Measurements from ENCODE around the gene PPP1R12C. TPM values are rescaled to one million over a fixed set of nuclear protein-coding genes. Genes with fewer than 3 reads are reported as not detected.

Gene PPP1R12C
- polyA plus RNA-seq, 3 donors, result 2.1 to 206 (median 2.6) TPM

DNA sequence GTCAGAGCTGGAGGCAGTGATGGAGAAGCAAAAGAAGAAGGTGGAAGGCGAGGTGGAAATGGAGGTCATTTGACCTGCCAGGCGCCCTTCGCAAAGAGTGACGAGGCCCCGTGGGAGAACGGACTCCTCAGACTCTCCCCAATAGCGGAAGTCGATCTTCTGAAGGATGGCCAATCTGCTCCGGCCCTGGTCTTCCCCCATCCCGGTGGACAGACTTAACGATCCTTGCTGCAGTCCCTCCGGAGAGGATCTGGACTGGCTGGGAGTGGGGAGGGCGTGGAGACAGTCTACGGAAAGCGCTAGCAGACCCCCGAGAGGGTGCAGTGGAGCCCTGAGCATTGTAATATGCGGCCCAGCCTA, 29.9 kb downstream of the PPP1R12C start:
- H3K4me1 ChIP-seq (ENCODE audit: control insufficient read depth in 1 of 2, insufficient read depth in 2 of 2, low read length in 2 of 2), result peaks cover 21 to 22% of the 10 kb centered on the region in 2 donors
- H3K4me3 ChIP-seq (replicated peaks in 1 of 3; ENCODE audit: low read depth in 2 of 3, low read length in 3 of 3), result peak overlapping the region in 1 of 3 experiments; percentile 61
- peaks cover 67% of the 10 kb centered on the region for H4K20me1 ChIP-seq (ENCODE audit: insufficient read depth, low read length)
- no peak overlapping the region for H3K9ac ChIP-seq (ENCODE audit: insufficient read depth, low read length, poor library complexity, severe bottlenecking)
- TF ChIP-seq, protein P1, sequence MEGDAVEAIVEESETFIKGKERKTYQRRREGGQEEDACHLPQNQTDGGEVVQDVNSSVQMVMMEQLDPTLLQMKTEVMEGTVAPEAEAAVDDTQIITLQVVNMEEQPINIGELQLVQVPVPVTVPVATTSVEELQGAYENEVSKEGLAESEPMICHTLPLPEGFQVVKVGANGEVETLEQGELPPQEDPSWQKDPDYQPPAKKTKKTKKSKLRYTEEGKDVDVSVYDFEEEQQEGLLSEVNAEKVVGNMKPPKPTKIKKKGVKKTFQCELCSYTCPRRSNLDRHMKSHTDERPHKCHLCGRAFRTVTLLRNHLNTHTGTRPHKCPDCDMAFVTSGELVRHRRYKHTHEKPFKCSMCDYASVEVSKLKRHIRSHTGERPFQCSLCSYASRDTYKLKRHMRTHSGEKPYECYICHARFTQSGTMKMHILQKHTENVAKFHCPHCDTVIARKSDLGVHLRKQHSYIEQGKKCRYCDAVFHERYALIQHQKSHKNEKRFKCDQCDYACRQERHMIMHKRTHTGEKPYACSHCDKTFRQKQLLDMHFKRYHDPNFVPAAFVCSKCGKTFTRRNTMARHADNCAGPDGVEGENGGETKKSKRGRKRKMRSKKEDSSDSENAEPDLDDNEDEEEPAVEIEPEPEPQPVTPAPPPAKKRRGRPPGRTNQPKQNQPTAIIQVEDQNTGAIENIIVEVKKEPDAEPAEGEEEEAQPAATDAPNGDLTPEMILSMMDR (IDR thresholded peaks at IDR 0.05), result no peak
- peaks cover 26 to 60% of the 10 kb centered on the region in 2 donors for H3K27me3 ChIP-seq (ENCODE audit: control insufficient read depth in 2 of 2, insufficient read depth in 2 of 2, low read length in 2 of 2)
- peaks cover 1 to 13% of the 10 kb centered on the region in 2 donors for H3K9me3 ChIP-seq (replicated peaks in 1 of 2; ENCODE audit: control insufficient read depth in 1 of 2, insufficient read depth in 1 of 2, low read length in 2 of 2)
- Mint-ChIP-seq H3K4me3 (peak overlapping the region; percentile 70 to 91), H3K9me3 (peaks cover under 1 to 23% (median 16%) of the 10 kb centered on the region in 7 donors), H3K27me3 (ENCODE audit: low read depth in 3 of 3) (peaks cover 56 to 67% (median 64%) of the 10 kb centered on the region in 3 donors), H3K4me1 (peaks cover 30% of the 10 kb centered on the region), H3K27ac (peak overlapping the region in 3 of 7 donors; percentile 15 to 55 (median 35)), H3K36me3 (peaks cover 37 to 41% of the 10 kb centered on the region in 2 donors)
- intact Hi-C loops (cut with micrococcal nuclease), result loop anchor here in 1 of 2 donors (10.0 kb wide), 1 partner anchor 77 kb away; the partner anchor contains the start of gene DNAAF3
- H3K79me2 ChIP-seq (ENCODE audit: insufficient read depth, low read length), result no peaks in the 10 kb centered on the region
- H3K36me3 ChIP-seq (replicated peaks in 1 of 2; ENCODE audit: control insufficient read depth in 1 of 2, insufficient read depth in 2 of 2, low read length in 2 of 2), result peaks cover 17 to 33% of the 10 kb centered on the region in 2 donors
- DNase-seq, result peak; percentile 31 to 58 (median 46)
- H3K4me2 ChIP-seq (replicated peaks; ENCODE audit: extremely low read depth, low read length, poor library complexity, severe bottlenecking), result peak overlapping the region; percentile 62
- H3K27ac ChIP-seq (ENCODE audit: low read depth in 1 of 2, low read length in 2 of 2), result no peak overlapping the region
- no peak overlapping the region for H2AFZ ChIP-seq (ENCODE audit: insufficient read depth, low read depth, low read length, poor library complexity, severe bottlenecking)
- 42% methylated on average over 11 of the region's 17 CpGs for WGBS (ENCODE audit: insufficient coverage)

DNA sequence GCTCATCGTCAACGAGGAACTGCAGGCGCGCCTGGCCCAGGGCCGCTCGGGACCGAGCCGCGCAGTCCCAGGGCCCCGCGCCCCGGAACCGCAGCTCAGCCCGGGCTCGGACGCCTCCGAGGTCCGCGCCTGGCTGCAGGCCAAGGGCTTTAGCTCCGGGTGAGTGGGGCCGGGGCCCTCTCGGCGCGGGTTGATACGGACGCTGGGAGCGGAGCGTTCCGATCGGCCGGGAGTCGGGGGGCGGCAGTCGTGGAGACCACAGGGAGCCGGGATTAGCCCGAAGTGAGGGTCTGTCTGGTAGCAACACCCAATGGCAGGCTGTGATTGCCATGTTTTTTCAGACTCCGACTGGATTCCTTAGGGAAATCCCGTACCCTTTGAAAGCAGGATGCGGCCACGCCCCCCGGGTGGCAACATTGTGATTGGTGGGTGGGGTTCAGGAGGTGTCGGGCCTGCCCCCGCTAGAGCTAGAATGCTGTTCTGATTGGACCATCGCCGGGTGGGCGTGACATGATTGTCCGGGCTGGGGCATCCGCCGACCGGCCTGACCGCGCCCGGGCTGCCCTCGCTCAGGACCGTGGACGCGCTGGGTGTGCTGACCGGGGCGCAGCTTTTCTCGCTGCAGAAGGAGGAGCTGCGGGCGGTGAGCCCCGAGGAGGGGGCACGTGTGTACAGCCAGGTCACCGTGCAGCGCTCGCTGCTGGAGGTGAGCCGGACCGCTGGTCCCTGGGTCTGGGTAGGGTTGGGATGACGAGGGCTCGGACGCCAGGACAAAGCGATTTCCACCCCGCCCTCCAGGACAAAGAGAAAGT, 30.5 kb downstream of the PPP1R12C start:
- H3K4me3 ChIP-seq (replicated peaks in 1 of 3; ENCODE audit: low read depth in 2 of 3, low read length in 3 of 3), result peak overlapping the region in 1 of 3 experiments; percentile 61
- WGBS (ENCODE audit: insufficient coverage), result under 1% methylated on average over 73 of the region's 74 CpGs
- peaks cover 35% of the 10 kb centered on the region for H3K4me1 Mint-ChIP-seq
- intact Hi-C loops (cut with micrococcal nuclease), result loop anchor here in 1 of 2 donors (10.0 kb wide), 1 partner anchor 78 kb away; the partner anchor contains the start of gene DNAAF3
- H2AFZ ChIP-seq (ENCODE audit: insufficient read depth, low read depth, low read length, poor library complexity, severe bottlenecking), result no peak overlapping the region
- peaks cover 41 to 45% of the 10 kb centered on the region in 2 donors for H3K36me3 Mint-ChIP-seq
- H3K79me2 ChIP-seq (ENCODE audit: insufficient read depth, low read length), result no peaks in the 10 kb centered on the region
- H3K9ac ChIP-seq (ENCODE audit: insufficient read depth, low read length, poor library complexity, severe bottlenecking), result no peak overlapping the region
- H3K4me3 Mint-ChIP-seq, result peak overlapping the region; percentile 70 to 91
- peak overlapping the region in 3 of 7 donors; percentile 15 to 55 (median 35) for H3K27ac Mint-ChIP-seq
- H3K36me3 ChIP-seq (replicated peaks in 1 of 2; ENCODE audit: control insufficient read depth in 1 of 2, insufficient read depth in 2 of 2, low read length in 2 of 2), result peaks cover 14 to 28% of the 10 kb centered on the region in 2 donors
- peaks cover 27 to 28% of the 10 kb centered on the region in 2 donors for H3K4me1 ChIP-seq (ENCODE audit: control insufficient read depth in 1 of 2, insufficient read depth in 2 of 2, low read length in 2 of 2)
- H3K9me3 ChIP-seq (replicated peaks in 1 of 2; ENCODE audit: control insufficient read depth in 1 of 2, insufficient read depth in 1 of 2, low read length in 2 of 2), result peaks cover 7 to 19% of the 10 kb centered on the region in 2 donors
- DNase-seq, result peak in 2 of 3 donors; percentile 32 to 61
- peak overlapping the region; percentile 62 for H3K4me2 ChIP-seq (replicated peaks; ENCODE audit: extremely low read depth, low read length, poor library complexity, severe bottlenecking)
- peaks cover 60 to 73% (median 69%) of the 10 kb centered on the region in 3 donors for H3K27me3 Mint-ChIP-seq (ENCODE audit: low read depth in 3 of 3)
- TF ChIP-seq, protein P1 (IDR thresholded peaks at IDR 0.05), result no peak
- no peak overlapping the region for H3K27ac ChIP-seq (ENCODE audit: low read depth in 1 of 2, low read length in 2 of 2)
- peaks cover 31 to 66% of the 10 kb centered on the region in 2 donors for H3K27me3 ChIP-seq (ENCODE audit: control insufficient read depth in 2 of 2, insufficient read depth in 2 of 2, low read length in 2 of 2)
- H4K20me1 ChIP-seq (ENCODE audit: insufficient read depth, low read length), result peaks cover 61% of the 10 kb centered on the region
- H3K9me3 Mint-ChIP-seq, result peaks cover 4 to 28% (median 20%) of the 10 kb centered on the region in 7 donors
